GM10248 (cell line): ENCODE results near the gene PYGO2.
"Not testable (repeated sequence)": the region's sequence is repeated elsewhere in the genome, so short reads cannot be mapped to it uniquely, and the experiment has no call there.

Source experiments
- CTCF ChIA-PET: fragments of 300-600 bp; sonication (Branson Sonifier 250); formaldehyde crosslinking; extraction: SDS; loops from one replicate; lab custom pipeline; 2021; ENCODE audit warnings: antibody characterized with exemption; lab: Yijun Ruan, JAX
- POLR2A ChIA-PET: fragments of 350-650 bp; sonication (Branson Sonifier 250); formaldehyde crosslinking; extraction: SDS; loops from one replicate; lab custom pipeline; 2020; ENCODE audit warnings: antibody characterized with exemption; lab: Yijun Ruan, JAX
- DNase-seq: peaks from one replicate; pipeline ENCODE4 v3.0.0; 2012; ENCODE audit errors: extremely low spot score
- CTCF ChIP-seq: IDR thresholded peaks from 2 replicates; pipeline ENCODE4 v1.5.1; 2012; ENCODE audit warnings: mild to moderate bottlenecking, low read depth; ENCODE audit errors: extremely low read depth, missing control alignments, control extremely low read depth

The PYGO2 gene

GRCh38 chr1:154982897-154983648 lies 21.5 kb upstream of the PYGO2 start, which contains the start of gene FLAD1:
Gene FLAD1 (plus strand): TSS chr1:154983344. CDS start chr1:154983695, 351 bp downstream.
- DNase-seq: peak; percentile 98
- ChIA-PET CTCF (interaction anchor here (0.7 to 6.4 kb wide), 8 partner anchors 10 to 102 kb away, joined by 3 to 43 read pairs (median 6); partner anchors contain the start of genes LENEP and PBXIP1), POLR2A (interaction anchor here (0.5 to 2.5 kb wide), 3 partner anchors 9 to 330 kb away, joined by 3 to 9 read pairs (median 8); partner anchors contain the start of genes CKS1B and LENEP)
- TF ChIP-seq CTCF: no peak

GRCh38 chr1:154982341-154982740 lies 20.8 kb upstream of the PYGO2 start:
- DNase-seq: no peak
- CTCF ChIA-PET: interaction anchor here (0.7 to 6.4 kb wide), 6 partner anchors 11 to 41 kb away, joined by 3 to 43 read pairs (median 8); partner anchors contain the start of gene LENEP
- POLR2A ChIA-PET: no interaction called here
- TF ChIP-seq CTCF: no peak

- TF ChIP-seq CTCF: no peak
- POLR2A ChIA-PET: no interaction called here
- CTCF ChIA-PET: interaction anchor here (1.0 to 1.8 kb wide), 3 partner anchors 17 to 418 kb away, joined by 4 to 5 read pairs (median 5); no protein-coding TSS in a partner anchor
- DNase-seq: no peak
These were observed 16.8 kb upstream of the PYGO2 start for GRCh38 chr1:154978360-154978759.

GRCh38 chr1:154977762-154978161 lies 16.2 kb upstream of the PYGO2 start:
- DNase-seq, POLR2A ChIA-PET: not testable (repeated sequence)
- CTCF ChIA-PET: interaction anchor here (1.2 kb wide), 1 partner anchor 21 kb away, joined by 5 read pairs; no protein-coding TSS in a partner anchor

- CTCF ChIA-PET: interaction anchor here (1.0 to 1.6 kb wide), 5 partner anchors 13 to 21 kb away, joined by 3 to 4 read pairs (median 4); partner anchors contain the start of gene PYGO2
- POLR2A ChIA-PET: interaction anchor here (0.6 to 2.4 kb wide), 2 partner anchors 35 to 176 kb away, joined by 3 to 6 read pairs; no protein-coding TSS in a partner anchor
- TF ChIP-seq CTCF: no peak
- DNase-seq: peak; percentile 57
These were observed 14.0 kb upstream of the PYGO2 start for GRCh38 chr1:154975409-154976059.

GRCh38 chr1:154974808-154975408 lies 13.3 kb upstream of the PYGO2 start:
- TF ChIP-seq CTCF: no peak
- DNase-seq: peak; percentile 89
- CTCF ChIA-PET: interaction anchor here (1.0 to 1.6 kb wide), 4 partner anchors 13 to 55 kb away, joined by 3 to 6 read pairs (median 3); no protein-coding TSS in a partner anchor
- POLR2A ChIA-PET: interaction anchor here (0.6 to 2.4 kb wide), 3 partner anchors 9 to 177 kb away, joined by 3 to 8 read pairs (median 6); partner anchors contain the start of gene FLAD1
